ENCODE results near the gene NACC1. TPM values are rescaled to one million over a fixed set of nuclear protein-coding genes. Genes with fewer than 3 reads are reported as not detected.
A peak's percentile ranks its signal among the peaks of the same experiment; 100 is the strongest.

Gene NACC1
- total and polyA plus RNA-seq, 4 donors, result 0.86 to 24.7 (median 17.7) TPM

DNA sequence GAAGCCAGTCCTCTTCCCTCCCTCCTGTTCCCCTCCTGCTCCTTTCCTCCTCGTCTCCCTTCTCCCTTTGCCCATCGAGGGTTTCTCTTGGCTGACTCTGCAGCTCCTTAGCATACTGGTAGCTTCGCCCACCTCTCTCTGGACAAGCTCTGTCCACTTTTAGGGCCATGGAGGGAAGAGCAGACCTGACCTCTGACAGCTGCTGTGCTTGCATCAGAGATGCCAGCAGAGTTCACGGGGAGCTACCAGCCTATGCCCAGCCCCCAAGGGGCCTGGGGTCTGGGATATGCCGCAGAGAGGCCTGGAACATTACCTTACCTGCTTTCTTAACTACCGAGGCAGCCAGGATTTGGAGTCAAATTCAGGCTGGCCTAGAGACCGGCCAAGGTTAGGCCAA lies 35.1 kb upstream of the NACC1 start:
- peaks cover 0 to 33% (median 23%) of the 10 kb centered on the region in 4 donors for H3K4me1 ChIP-seq (ENCODE audit: control insufficient read depth in 4 of 4, insufficient read depth in 4 of 4, low read length in 3 of 4)
- H3K27ac ChIP-seq (ENCODE audit: low read depth in 1 of 2, low read length in 2 of 2), result peak overlapping the region; percentile 40 to 77
- H3K9me3 ChIP-seq (ENCODE audit: control insufficient read depth in 4 of 4, low read length in 3 of 4), result no peaks in the 10 kb centered on the region
- H3K4me3 ChIP-seq (ENCODE audit: low read depth in 1 of 3, low read length in 3 of 3), result no peak overlapping the region
- WGBS, result 53% methylated on average over 7 of the region's 7 CpGs
- H3K27me3 ChIP-seq (ENCODE audit: control insufficient read depth in 4 of 4, insufficient read depth in 4 of 4, low read length in 3 of 4), result no peaks in the 10 kb centered on the region
- no peak overlapping the region for H3K9ac ChIP-seq (ENCODE audit: low read depth in 1 of 2, low read length in 2 of 2)
- DNase-seq (ENCODE audit: low spot score), result no peak
- peaks cover 0 to 2% (median 0%) of the 10 kb centered on the region in 4 donors for H3K36me3 ChIP-seq (ENCODE audit: control insufficient read depth in 4 of 4, insufficient read depth in 3 of 4, low read depth in 1 of 4, low read length in 3 of 4)
- TF ChIP-seq NR2F2 (IDR thresholded peaks at IDR 0.05) (no peak), HNF4A (conservative IDR thresholded peaks at IDR 0.05) (peak in 1 of 2 donors; percentile 14), JUND (IDR thresholded peaks at IDR 0.05) (no peak), FOXA1 (IDR thresholded peaks at IDR 0.05) (no peak), RXRA (IDR thresholded peaks at IDR 0.05) (peak in 1 of 2 donors; percentile 83), YY1 (IDR thresholded peaks at IDR 0.05) (peak; percentile 12), SP1 (IDR thresholded peaks at IDR 0.05) (peak; percentile 56), RAD21 (IDR thresholded peaks at IDR 0.05) (no peak), EGR1 (IDR thresholded peaks at IDR 0.05; ENCODE audit: low read depth in 2 of 2) (no peak), TAF1 (conservative IDR thresholded peaks at IDR 0.05) (no peak), GABPA (IDR thresholded peaks at IDR 0.05 in 1 of 2, conservative IDR thresholded peaks at IDR 0.05 in 1 of 2) (no peak)
- TF ChIP-seq, protein P1, sequence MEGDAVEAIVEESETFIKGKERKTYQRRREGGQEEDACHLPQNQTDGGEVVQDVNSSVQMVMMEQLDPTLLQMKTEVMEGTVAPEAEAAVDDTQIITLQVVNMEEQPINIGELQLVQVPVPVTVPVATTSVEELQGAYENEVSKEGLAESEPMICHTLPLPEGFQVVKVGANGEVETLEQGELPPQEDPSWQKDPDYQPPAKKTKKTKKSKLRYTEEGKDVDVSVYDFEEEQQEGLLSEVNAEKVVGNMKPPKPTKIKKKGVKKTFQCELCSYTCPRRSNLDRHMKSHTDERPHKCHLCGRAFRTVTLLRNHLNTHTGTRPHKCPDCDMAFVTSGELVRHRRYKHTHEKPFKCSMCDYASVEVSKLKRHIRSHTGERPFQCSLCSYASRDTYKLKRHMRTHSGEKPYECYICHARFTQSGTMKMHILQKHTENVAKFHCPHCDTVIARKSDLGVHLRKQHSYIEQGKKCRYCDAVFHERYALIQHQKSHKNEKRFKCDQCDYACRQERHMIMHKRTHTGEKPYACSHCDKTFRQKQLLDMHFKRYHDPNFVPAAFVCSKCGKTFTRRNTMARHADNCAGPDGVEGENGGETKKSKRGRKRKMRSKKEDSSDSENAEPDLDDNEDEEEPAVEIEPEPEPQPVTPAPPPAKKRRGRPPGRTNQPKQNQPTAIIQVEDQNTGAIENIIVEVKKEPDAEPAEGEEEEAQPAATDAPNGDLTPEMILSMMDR (IDR thresholded peaks at IDR 0.05; ENCODE audit: low read depth, low read length, missing input control), result no peak
- TF ChIP-seq, protein P2, sequence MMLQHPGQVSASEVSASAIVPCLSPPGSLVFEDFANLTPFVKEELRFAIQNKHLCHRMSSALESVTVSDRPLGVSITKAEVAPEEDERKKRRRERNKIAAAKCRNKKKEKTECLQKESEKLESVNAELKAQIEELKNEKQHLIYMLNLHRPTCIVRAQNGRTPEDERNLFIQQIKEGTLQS (IDR thresholded peaks at IDR 0.05), result peak; percentile 50
- TF ChIP-seq, protein P3, sequence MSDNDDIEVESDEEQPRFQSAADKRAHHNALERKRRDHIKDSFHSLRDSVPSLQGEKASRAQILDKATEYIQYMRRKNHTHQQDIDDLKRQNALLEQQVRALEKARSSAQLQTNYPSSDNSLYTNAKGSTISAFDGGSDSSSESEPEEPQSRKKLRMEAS (IDR thresholded peaks at IDR 0.05), result no peak

DNA sequence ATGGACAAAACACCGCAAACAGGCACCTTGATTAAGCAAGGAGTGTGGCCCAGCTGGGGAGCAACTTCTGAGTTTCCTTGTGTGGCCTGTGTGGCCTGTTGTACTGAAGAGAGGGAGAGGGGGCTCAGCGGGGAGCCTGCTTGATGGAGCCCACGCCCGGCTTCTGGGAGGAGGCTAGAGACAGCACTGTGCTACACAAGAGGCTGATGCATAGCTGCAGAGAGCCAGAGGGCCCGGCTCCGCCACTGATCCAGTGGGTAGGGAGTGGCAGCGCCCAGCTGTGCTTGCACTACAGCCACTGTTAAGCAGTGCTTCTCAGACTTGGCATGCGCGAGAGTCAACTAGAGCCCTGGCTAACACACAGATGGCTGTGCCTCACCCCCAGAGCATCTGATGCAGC lies 34.4 kb upstream of the NACC1 start:
- Histone ChIP-seq H3K4me3 (ENCODE audit: low read depth in 1 of 3, low read length in 3 of 3) (no peak overlapping the region), H3K27ac (ENCODE audit: low read depth in 1 of 2, low read length in 2 of 2) (no peak overlapping the region), H3K27me3 (ENCODE audit: control insufficient read depth in 4 of 4, insufficient read depth in 4 of 4, low read length in 3 of 4) (no peaks in the 10 kb centered on the region), H3K9ac (ENCODE audit: low read depth in 1 of 2, low read length in 2 of 2) (no peak overlapping the region), H3K4me1 (ENCODE audit: control insufficient read depth in 4 of 4, insufficient read depth in 4 of 4, low read length in 3 of 4) (peaks cover 2 to 33% (median 23%) of the 10 kb centered on the region in 4 donors), H3K36me3 (ENCODE audit: control insufficient read depth in 4 of 4, insufficient read depth in 3 of 4, low read depth in 1 of 4, low read length in 3 of 4) (peaks cover 0 to 2% (median 0%) of the 10 kb centered on the region in 4 donors), H3K9me3 (ENCODE audit: control insufficient read depth in 4 of 4, low read length in 3 of 4) (no peaks in the 10 kb centered on the region)
- TF ChIP-seq SP1 (IDR thresholded peaks at IDR 0.05), result no peak
- TF ChIP-seq HNF4A (conservative IDR thresholded peaks at IDR 0.05), result no peak
- TF ChIP-seq, protein P1 (IDR thresholded peaks at IDR 0.05; ENCODE audit: low read depth, low read length, missing input control), result no peak
- no peak for DNase-seq (ENCODE audit: low spot score)
- 93% methylated on average over 9 of the region's 9 CpGs for WGBS

DNA sequence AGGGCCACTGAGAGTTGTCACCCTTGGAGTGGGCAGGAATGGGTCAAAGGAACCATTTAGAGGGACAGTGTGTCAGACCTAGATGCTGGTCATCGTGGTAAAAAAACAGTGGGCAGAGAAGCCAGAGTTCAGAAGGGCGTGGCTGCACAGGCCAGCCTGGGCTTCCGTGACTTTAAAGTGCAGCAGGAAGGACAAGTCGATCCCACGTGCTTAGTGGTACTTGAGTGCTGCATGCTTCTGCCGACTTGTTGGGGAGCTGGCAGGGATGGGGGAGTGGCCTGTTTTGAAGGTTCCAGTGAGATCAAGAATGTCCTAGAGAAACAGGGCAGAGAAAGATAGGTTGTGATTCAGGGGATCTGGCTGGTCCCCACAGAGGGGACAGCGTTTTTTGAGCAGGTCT lies 32.4 kb upstream of the NACC1 start:
- DNase-seq (ENCODE audit: low spot score), result no peak
- no peaks in the 10 kb centered on the region for H3K36me3 ChIP-seq (ENCODE audit: control insufficient read depth in 4 of 4, insufficient read depth in 3 of 4, low read depth in 1 of 4, low read length in 3 of 4)
- H3K4me3 ChIP-seq (ENCODE audit: low read depth in 1 of 3, low read length in 3 of 3), result no peak overlapping the region
- no peak overlapping the region for H3K9ac ChIP-seq (ENCODE audit: low read depth in 1 of 2, low read length in 2 of 2)
- H3K27ac ChIP-seq (ENCODE audit: low read depth in 1 of 2, low read length in 2 of 2), result no peak overlapping the region
- H3K4me1 ChIP-seq (ENCODE audit: control insufficient read depth in 4 of 4, insufficient read depth in 4 of 4, low read length in 3 of 4), result peaks cover 2 to 39% (median 23%) of the 10 kb centered on the region in 4 donors
- H3K9me3 ChIP-seq (ENCODE audit: control insufficient read depth in 4 of 4, low read length in 3 of 4), result no peaks in the 10 kb centered on the region
- 59% methylated on average over 7 of the region's 7 CpGs for WGBS
- H3K27me3 ChIP-seq (ENCODE audit: control insufficient read depth in 4 of 4, insufficient read depth in 4 of 4, low read length in 3 of 4), result no peaks in the 10 kb centered on the region
- TF ChIP-seq EGR1 (IDR thresholded peaks at IDR 0.05; ENCODE audit: low read depth in 2 of 2) (no peak), HNF4A (conservative IDR thresholded peaks at IDR 0.05) (no peak), TAF1 (conservative IDR thresholded peaks at IDR 0.05) (no peak), FOXA1 (IDR thresholded peaks at IDR 0.05) (no peak), FOXA2 (IDR thresholded peaks at IDR 0.05) (no peak), NR2F2 (IDR thresholded peaks at IDR 0.05) (no peak), YY1 (IDR thresholded peaks at IDR 0.05) (no peak), SP1 (IDR thresholded peaks at IDR 0.05) (no peak), HNF4G (IDR thresholded peaks at IDR 0.05) (no peak), RXRA (IDR thresholded peaks at IDR 0.05) (no peak), GABPA (IDR thresholded peaks at IDR 0.05 in 1 of 2, conservative IDR thresholded peaks at IDR 0.05 in 1 of 2) (no peak)
- TF ChIP-seq, protein P1 (IDR thresholded peaks at IDR 0.05; ENCODE audit: low read depth, low read length, missing input control), result no peak
- TF ChIP-seq, protein P3 (IDR thresholded peaks at IDR 0.05), result no peak
- TF ChIP-seq, protein P4, sequence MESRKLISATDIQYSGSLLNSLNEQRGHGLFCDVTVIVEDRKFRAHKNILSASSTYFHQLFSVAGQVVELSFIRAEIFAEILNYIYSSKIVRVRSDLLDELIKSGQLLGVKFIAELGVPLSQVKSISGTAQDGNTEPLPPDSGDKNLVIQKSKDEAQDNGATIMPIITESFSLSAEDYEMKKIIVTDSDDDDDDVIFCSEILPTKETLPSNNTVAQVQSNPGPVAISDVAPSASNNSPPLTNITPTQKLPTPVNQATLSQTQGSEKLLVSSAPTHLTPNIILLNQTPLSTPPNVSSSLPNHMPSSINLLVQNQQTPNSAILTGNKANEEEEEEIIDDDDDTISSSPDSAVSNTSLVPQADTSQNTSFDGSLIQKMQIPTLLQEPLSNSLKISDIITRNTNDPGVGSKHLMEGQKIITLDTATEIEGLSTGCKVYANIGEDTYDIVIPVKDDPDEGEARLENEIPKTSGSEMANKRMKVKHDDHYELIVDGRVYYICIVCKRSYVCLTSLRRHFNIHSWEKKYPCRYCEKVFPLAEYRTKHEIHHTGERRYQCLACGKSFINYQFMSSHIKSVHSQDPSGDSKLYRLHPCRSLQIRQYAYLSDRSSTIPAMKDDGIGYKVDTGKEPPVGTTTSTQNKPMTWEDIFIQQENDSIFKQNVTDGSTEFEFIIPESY (IDR thresholded peaks at IDR 0.05), result no peak
